ENCODE data around the gene PRDM11.

The PRDM11 gene

GRCh38 chr11:45142241-45143055, 4.0 kb upstream of the PRDM11 start:
- DNase-seq: no peak

GRCh38 chr11:45143494-45143893, 2.9 kb upstream of the PRDM11 start:
- DNase-seq: no peak

- no peak for DNase-seq
These were observed 2.0 kb upstream of the PRDM11 start for GRCh38 chr11:45144126-45145082.

- no peak for DNase-seq
These were observed 1.4 kb upstream of the PRDM11 start for GRCh38 chr11:45145083-45145378.

- DNase-seq: no peak
These were observed 914 bp upstream of the PRDM11 start for GRCh38 chr11:45145379-45146071.

- DNase-seq: peak; percentile 93
These were observed 734 bp downstream of the PRDM11 start for GRCh38 chr11:45147017-45147728.

GRCh38 chr11:45147891-45148675, 1.6 kb downstream of the PRDM11 start:
- DNase-seq: no peak

GRCh38 chr11:45149483-45150056, 3.1 kb downstream of the PRDM11 start:
- no peak for DNase-seq

GRCh38 chr11:45150301-45150700, 3.9 kb downstream of the PRDM11 start:
- DNase-seq: no peak

GRCh38 chr11:45150943-45151342, 4.5 kb downstream of the PRDM11 start:
- no peak for DNase-seq

- no peak for DNase-seq
These were observed 5.0 kb downstream of the PRDM11 start for GRCh38 chr11:45151362-45151982.

GRCh38 chr11:45152740-45153595, 6.5 kb downstream of the PRDM11 start:
- no peak for DNase-seq

GRCh38 chr11:45154276-45154675, 7.8 kb downstream of the PRDM11 start:
- DNase-seq: no peak

GRCh38 chr11:45155058-45155551, 8.7 kb downstream of the PRDM11 start:
- DNase-seq: no peak

- no peak for DNase-seq
These were observed 9.3 kb downstream of the PRDM11 start for GRCh38 chr11:45155627-45156180.

- no peak for DNase-seq
These were observed 9.8 kb downstream of the PRDM11 start for GRCh38 chr11:45156201-45156600.

GRCh38 chr11:45156741-45157140, 10.3 kb downstream of the PRDM11 start:
- DNase-seq: no peak

- DNase-seq: no peak
These were observed 11.1 kb downstream of the PRDM11 start for GRCh38 chr11:45157247-45158209.
